Sigmoid colon (tissue), 4 donors: ENCODE measurements around the gene TSPO.

Experiments used
- CTCF ChIP-seq, 4 experiments: fragments of 450-650 bp in 3 of 4; fragments of 200-600 bp in 1 of 4; IDR thresholded peaks; one replicate each; pipeline ENCODE4 v1.5.1; 2016 to 2019; ENCODE audit warnings: antibody characterized with exemption in 4 of 4, mild to moderate bottlenecking in 3 of 4, moderate library complexity in 2 of 4
- EP300 ChIP-seq, 4 donors: sonication (generic); formaldehyde crosslinking; IDR thresholded peaks; one replicate each; pipeline ENCODE4 v1.6.1; 2017; ENCODE audit warnings: antibody characterized with exemption in 4 of 4
- POLR2A ChIP-seq, 2 donors: fragments of 450-650 bp; IDR thresholded peaks; one replicate each; pipeline ENCODE4 v1.6.1; 2016; ENCODE audit warnings: antibody characterized with exemption in 2 of 2, mild to moderate bottlenecking in 2 of 2, moderate library complexity in 2 of 2
- POLR2AphosphoS5 ChIP-seq, 4 donors: sonication (generic); formaldehyde crosslinking; IDR thresholded peaks; one replicate each; pipeline ENCODE4 v1.6.1; 2017; ENCODE audit warnings: antibody characterized with exemption in 4 of 4

- no peak for TF ChIP-seq CTCF (IDR thresholded peaks at IDR 0.05)
- TF ChIP-seq POLR2AphosphoS5 (IDR thresholded peaks at IDR 0.05): no peak
- TF ChIP-seq EP300 (IDR thresholded peaks at IDR 0.05): no peak
- no peak for TF ChIP-seq POLR2A (IDR thresholded peaks at IDR 0.05)
Observed at GRCh38 chr22:43164636-43165035, 13.3 kb downstream of the TSPO start.
